B cell (primary cell): ENCODE results near the gene EID2.

Source experiments
- EZH2 ChIP-seq: IDR thresholded peaks from 2 replicates; pipeline ENCODE4 v1.6.1; 2012; ENCODE audit warnings: borderline replicate concordance, low read depth, mild to moderate bottlenecking, moderate library complexity, low read length; ENCODE audit not compliant: insufficient read depth, poor library complexity, severe bottlenecking
- TF ChIP-seq, protein P1 (sequence below): fragments of 200-600 bp; IDR thresholded peaks from one replicate; pipeline ENCODE4 v1.8.0; 2022; ENCODE audit warnings: antibody characterized with exemption, mild to moderate bottlenecking

DNA sequence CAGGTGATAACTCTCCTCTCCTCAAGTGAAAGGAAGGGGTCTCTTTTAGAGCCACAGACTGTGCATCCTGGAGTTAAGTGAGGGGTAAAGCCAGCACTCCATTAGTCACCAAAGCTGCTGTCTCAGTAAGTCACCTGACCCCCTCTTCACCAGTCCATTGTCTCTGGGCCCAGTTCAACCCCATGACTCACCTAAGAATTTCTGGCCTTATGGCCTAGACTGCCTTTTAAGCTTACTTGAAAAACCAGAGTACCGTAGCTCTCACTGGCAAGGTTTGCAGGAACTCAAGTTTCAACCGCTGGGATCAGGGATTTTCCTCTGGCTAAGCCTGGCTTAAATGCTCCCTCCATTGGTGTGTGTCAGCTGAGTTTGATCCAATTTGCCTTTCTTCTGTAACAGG is 23.4 kb upstream of the EID2 start:
- TF ChIP-seq, protein P1, sequence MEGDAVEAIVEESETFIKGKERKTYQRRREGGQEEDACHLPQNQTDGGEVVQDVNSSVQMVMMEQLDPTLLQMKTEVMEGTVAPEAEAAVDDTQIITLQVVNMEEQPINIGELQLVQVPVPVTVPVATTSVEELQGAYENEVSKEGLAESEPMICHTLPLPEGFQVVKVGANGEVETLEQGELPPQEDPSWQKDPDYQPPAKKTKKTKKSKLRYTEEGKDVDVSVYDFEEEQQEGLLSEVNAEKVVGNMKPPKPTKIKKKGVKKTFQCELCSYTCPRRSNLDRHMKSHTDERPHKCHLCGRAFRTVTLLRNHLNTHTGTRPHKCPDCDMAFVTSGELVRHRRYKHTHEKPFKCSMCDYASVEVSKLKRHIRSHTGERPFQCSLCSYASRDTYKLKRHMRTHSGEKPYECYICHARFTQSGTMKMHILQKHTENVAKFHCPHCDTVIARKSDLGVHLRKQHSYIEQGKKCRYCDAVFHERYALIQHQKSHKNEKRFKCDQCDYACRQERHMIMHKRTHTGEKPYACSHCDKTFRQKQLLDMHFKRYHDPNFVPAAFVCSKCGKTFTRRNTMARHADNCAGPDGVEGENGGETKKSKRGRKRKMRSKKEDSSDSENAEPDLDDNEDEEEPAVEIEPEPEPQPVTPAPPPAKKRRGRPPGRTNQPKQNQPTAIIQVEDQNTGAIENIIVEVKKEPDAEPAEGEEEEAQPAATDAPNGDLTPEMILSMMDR, result no peak
- TF ChIP-seq EZH2, result no peak
